Colonic mucosa (tissue), 4 donors: ENCODE measurements around the gene SPINK7. TPM values are rescaled to one million over a fixed set of nuclear protein-coding genes. Genes with fewer than 3 reads are reported as not detected.

Experiments
- DNase-seq: peaks from one replicate; pipeline ENCODE4 v3.0.0-alpha.2; 2020
- H3K27ac ChIP-seq: fragments of 200-600 bp; one replicate; pipeline ENCODE4 v1.8.0; 2021
- H3K27me3 ChIP-seq: fragments of 200-600 bp; one replicate; pipeline ENCODE4 v1.8.0; 2021
- H3K36me3 ChIP-seq: fragments of 200-600 bp; one replicate; pipeline ENCODE4 v1.8.0; 2021
- H3K4me1 ChIP-seq: fragments of 200-600 bp; one replicate; pipeline ENCODE4 v1.8.0; 2021; ENCODE audit warnings: mild to moderate bottlenecking
- H3K4me3 ChIP-seq: fragments of 200-600 bp; one replicate; pipeline ENCODE4 v1.8.0; 2021
- H3K9ac ChIP-seq, 2 donors: one replicate each; pipeline ENCODE4 v1.7.0; 2013; ENCODE audit warnings: control low read depth in 2 of 2, low read depth in 2 of 2, low read length in 2 of 2
- H3K9me3 ChIP-seq: fragments of 200-600 bp; one replicate; pipeline ENCODE4 v1.8.0; 2021
- intact Hi-C: fragments of 100-400 bp; cut with DNase I; formaldehyde crosslinking; loops from one replicate; pipeline ENCODE4 v1.14.1; 2022
- total RNA-seq, 2 donors: library from RNA; stranded (reverse); fragmentation: NEBNext Ultra II Directional in 1 of 2; extraction: Animal tissue kit (Norgen Biotek cat#: 25700) in 1 of 2; gene quantifications; one replicate each; pipeline ENCODE4 v1.2.1, GENCODE V29; 2021
- TF ChIP-seq, protein P1 (sequence below): fragments of 200-600 bp; IDR thresholded peaks from one replicate; pipeline ENCODE4 v1.8.0; 2022; ENCODE audit warnings: antibody characterized with exemption, mild to moderate bottlenecking
- donor health status: healthy.
- donor health status: DM: no; HTN: no; CAD: no.
- donor health status: DM: no; HTN: no; CAD: no.

The SPINK7 gene
- total RNA-seq, 2 donors from 2014 or later = not detected

DNA sequence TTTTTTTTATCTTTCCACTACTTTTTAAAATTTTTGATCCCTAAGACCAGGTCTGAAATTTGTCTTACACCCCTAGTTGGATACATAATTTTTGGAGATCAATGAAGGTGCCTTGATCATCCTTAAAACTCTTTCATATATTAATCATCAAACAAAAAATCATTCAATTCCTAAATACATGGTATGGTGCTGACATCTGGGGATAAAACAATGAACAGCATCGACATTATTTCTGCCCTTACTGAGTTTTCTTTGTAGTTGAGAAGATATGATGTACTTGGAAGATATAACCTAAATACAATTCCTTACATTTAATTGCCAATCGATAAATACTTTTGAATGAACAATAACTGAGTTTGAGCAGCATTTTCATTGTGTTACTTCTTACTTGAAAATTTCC lies 41.4 kb downstream of the SPINK7 start:
- intact Hi-C loops = no loop called here
- Histone ChIP-seq H3K9ac (no peak overlapping the region), H3K4me3 (no peak overlapping the region), H3K4me1 (no peaks in the 10 kb centered on the region), H3K27me3 (no peaks in the 10 kb centered on the region), H3K36me3 (no peaks in the 10 kb centered on the region), H3K27ac (no peak overlapping the region), H3K9me3 (no peaks in the 10 kb centered on the region)
- no peak for DNase-seq
- TF ChIP-seq, protein P1, sequence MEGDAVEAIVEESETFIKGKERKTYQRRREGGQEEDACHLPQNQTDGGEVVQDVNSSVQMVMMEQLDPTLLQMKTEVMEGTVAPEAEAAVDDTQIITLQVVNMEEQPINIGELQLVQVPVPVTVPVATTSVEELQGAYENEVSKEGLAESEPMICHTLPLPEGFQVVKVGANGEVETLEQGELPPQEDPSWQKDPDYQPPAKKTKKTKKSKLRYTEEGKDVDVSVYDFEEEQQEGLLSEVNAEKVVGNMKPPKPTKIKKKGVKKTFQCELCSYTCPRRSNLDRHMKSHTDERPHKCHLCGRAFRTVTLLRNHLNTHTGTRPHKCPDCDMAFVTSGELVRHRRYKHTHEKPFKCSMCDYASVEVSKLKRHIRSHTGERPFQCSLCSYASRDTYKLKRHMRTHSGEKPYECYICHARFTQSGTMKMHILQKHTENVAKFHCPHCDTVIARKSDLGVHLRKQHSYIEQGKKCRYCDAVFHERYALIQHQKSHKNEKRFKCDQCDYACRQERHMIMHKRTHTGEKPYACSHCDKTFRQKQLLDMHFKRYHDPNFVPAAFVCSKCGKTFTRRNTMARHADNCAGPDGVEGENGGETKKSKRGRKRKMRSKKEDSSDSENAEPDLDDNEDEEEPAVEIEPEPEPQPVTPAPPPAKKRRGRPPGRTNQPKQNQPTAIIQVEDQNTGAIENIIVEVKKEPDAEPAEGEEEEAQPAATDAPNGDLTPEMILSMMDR = no peak

DNA sequence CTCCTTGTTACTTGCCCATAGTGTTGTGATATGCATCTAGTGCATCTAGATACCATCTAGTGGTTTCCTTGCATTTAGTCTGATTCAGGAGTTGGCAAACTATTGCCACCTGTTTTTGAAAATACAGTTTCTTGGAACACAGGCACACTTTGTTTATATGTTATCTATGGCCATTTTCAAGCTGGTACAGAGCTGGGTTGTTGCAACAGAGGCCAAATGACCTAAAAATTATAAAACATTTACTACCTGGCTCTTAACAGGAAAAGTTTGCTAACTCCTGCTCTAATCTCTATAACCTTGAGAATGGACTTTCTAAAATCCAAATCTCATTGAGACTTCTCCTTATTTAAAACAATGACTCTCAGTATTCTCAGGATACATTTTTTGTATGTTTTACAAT lies 52.1 kb downstream of the SPINK7 start:
- no peak overlapping the region for H3K27ac ChIP-seq
- TF ChIP-seq, protein P1 = no peak
- no peaks in the 10 kb centered on the region for H3K9me3 ChIP-seq
- H3K27me3 ChIP-seq = no peaks in the 10 kb centered on the region
- H3K4me1 ChIP-seq = no peaks in the 10 kb centered on the region
- no peaks in the 10 kb centered on the region for H3K36me3 ChIP-seq
- intact Hi-C loops = no loop called here
- H3K9ac ChIP-seq = no peak overlapping the region
- no peak overlapping the region for H3K4me3 ChIP-seq
- DNase-seq = no peak

Other genes with a start within 250 kb of the SPINK7 start
- gene SPINK5, start 248.4 kb upstream of the SPINK7 start, total RNA-seq = 10 to 100 TPM; 25.6 to 29.0 TPM
- not detected for gene SPINK14, start 143.9 kb upstream of the SPINK7 start, total RNA-seq
- under 1 TPM in 1 of 2 donors, not detected in 1; 0.45 TPM for gene SPINK6, start 109.4 kb upstream of the SPINK7 start, total RNA-seq
- gene MARCOL, start 73.9 kb upstream of the SPINK7 start, total RNA-seq = under 1 TPM in 1 of 2 donors, not detected in 1; 0.27 TPM
- under 1 TPM in 1 of 2 donors, not detected in 1; 0.40 TPM for gene SPINK13, start 43.6 kb upstream of the SPINK7 start, total RNA-seq
- not detected for gene SPINK9, start 23.1 kb downstream of the SPINK7 start, total RNA-seq
- gene FBXO38, start 71.5 kb downstream of the SPINK7 start, total RNA-seq = 10 to 100 TPM; 38.2 to 45.1 TPM